ENCODE data around the gene AIPL1.

The AIPL1 gene

DNA sequence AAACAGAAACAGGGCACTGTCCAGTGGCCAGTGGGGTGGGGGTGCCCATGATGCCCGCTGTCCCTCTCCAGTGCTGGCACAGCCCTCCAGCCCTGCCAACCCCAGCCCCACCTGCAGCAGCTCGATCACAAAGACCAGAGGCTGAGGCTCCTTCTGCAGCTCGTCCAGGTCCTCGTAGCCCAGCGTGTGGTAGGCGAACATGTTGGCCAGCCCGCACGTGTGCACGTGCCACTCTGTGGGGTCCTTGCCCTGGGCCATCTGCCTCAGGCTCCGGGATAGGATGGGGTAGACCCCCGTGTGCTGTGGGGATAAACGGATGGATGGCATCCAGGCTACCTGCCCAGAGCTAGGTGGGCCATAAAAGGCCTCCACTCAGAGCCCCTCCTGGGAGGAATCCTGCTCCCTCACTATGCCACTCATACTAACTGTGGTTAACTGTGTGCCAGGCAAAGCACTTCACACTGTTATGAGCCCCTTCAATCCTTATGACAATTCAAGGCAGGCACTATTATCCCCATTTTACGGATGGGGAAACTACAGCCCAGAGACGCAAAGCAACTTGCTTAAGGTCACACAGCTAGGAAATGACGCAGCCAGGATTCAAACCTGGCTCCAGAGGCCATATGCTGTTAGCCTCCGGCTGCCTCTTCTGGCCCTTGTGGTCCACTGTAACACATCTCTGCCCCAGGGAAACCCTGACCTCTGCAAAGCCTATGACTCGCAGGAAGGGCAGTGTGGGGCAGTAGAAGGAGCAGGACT, 6.5 kb downstream of the AIPL1 start:
- no peak for TF ChIP-seq TAF1 (IDR thresholded peaks at IDR 0.05; ENCODE audit: borderline replicate concordance, insufficient read depth, low read length)
- TF ChIP-seq, protein P1, sequence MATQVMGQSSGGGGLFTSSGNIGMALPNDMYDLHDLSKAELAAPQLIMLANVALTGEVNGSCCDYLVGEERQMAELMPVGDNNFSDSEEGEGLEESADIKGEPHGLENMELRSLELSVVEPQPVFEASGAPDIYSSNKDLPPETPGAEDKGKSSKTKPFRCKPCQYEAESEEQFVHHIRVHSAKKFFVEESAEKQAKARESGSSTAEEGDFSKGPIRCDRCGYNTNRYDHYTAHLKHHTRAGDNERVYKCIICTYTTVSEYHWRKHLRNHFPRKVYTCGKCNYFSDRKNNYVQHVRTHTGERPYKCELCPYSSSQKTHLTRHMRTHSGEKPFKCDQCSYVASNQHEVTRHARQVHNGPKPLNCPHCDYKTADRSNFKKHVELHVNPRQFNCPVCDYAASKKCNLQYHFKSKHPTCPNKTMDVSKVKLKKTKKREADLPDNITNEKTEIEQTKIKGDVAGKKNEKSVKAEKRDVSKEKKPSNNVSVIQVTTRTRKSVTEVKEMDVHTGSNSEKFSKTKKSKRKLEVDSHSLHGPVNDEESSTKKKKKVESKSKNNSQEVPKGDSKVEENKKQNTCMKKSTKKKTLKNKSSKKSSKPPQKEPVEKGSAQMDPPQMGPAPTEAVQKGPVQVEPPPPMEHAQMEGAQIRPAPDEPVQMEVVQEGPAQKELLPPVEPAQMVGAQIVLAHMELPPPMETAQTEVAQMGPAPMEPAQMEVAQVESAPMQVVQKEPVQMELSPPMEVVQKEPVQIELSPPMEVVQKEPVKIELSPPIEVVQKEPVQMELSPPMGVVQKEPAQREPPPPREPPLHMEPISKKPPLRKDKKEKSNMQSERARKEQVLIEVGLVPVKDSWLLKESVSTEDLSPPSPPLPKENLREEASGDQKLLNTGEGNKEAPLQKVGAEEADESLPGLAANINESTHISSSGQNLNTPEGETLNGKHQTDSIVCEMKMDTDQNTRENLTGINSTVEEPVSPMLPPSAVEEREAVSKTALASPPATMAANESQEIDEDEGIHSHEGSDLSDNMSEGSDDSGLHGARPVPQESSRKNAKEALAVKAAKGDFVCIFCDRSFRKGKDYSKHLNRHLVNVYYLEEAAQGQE (IDR thresholded peaks at IDR 0.05; ENCODE audit: insufficient read depth in 1 of 2, low read depth in 2 of 2, low read length in 2 of 2): no peak
- no peak for TF ChIP-seq SIN3A (IDR thresholded peaks at IDR 0.05; ENCODE audit: borderline replicate concordance, insufficient read depth, low read length)
- no peak for TF ChIP-seq POLR2AphosphoS5 (IDR thresholded peaks at IDR 0.05; ENCODE audit: low read depth, low read length)
- no peak for TF ChIP-seq FOXP2 (optimal IDR thresholded peaks at IDR 0.05; ENCODE audit: borderline replicate concordance, extremely low read depth, extremely low read length, insufficient read depth)

DNA sequence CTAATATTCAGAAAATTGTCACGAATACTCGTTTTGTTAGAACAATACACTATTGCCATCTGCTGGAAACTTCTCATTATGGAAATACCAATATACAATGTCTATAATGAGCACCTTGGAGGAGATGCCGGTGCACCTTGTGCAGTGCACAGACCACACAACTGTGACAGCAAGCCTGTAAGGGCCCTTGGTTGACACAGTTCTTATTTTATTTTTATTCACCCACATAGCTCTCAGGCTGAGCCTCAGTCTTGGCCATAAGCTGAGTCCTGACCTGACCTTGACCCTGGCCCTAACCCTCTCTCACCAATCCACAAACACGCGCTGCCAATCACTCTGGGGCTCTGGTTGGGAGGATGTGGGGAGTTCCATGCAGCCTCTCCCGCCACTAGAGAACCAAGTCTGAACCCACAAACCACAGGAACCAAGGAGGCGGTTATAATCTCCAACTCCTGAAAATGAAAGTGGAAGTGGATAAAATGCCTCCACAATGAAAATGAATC, 7.6 kb downstream of the AIPL1 start:
- no peak for TF ChIP-seq POLR2AphosphoS5 (IDR thresholded peaks at IDR 0.05; ENCODE audit: low read depth, low read length)
- TF ChIP-seq, protein P1 (IDR thresholded peaks at IDR 0.05; ENCODE audit: insufficient read depth in 1 of 2, low read depth in 2 of 2, low read length in 2 of 2): no peak
- no peak for TF ChIP-seq FOXP2 (optimal IDR thresholded peaks at IDR 0.05; ENCODE audit: borderline replicate concordance, extremely low read depth, extremely low read length, insufficient read depth)
- no peak for TF ChIP-seq SIN3A (IDR thresholded peaks at IDR 0.05; ENCODE audit: borderline replicate concordance, insufficient read depth, low read length)
- no peak for TF ChIP-seq TAF1 (IDR thresholded peaks at IDR 0.05; ENCODE audit: borderline replicate concordance, insufficient read depth, low read length)

DNA sequence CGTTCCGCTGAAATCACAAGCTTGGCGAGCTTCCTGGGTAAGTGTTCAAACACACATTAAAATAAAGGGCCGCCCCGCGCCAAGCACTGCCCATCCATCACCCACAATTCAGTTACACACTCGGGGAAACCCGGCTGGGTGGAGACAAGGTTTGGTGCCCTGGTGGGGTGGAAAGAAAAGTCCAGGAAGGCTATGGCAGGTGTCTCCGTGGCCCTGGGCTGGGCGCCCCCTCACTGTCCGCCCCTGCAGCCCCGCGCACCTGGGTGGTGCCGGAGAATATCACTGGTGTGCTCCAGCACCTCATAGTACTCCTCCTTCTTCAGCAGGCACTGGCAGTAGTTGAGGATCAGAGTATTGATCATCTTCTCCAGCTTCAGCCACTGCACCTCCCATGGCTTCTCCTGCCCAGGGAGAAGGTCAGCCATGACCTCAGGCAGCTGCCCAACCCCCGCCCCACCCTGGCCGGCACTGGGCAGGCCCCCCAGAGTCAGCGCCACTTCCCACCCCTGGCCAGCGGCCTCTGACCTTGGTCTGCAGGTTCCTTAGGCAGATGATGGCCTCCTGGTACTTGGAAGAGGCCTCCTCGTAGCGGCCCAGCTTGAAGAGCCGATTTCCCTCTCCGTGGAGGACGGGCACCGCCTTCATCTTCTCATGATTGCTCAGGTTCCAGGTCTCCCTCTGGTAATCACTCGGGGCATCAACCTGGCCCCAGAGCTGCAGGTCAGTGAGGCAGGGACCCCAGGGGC, 8.4 kb downstream of the AIPL1 start:
- no peak for TF ChIP-seq SIN3A (IDR thresholded peaks at IDR 0.05; ENCODE audit: borderline replicate concordance, insufficient read depth, low read length)
- no peak for TF ChIP-seq FOXP2 (optimal IDR thresholded peaks at IDR 0.05; ENCODE audit: borderline replicate concordance, extremely low read depth, extremely low read length, insufficient read depth)

DNA sequence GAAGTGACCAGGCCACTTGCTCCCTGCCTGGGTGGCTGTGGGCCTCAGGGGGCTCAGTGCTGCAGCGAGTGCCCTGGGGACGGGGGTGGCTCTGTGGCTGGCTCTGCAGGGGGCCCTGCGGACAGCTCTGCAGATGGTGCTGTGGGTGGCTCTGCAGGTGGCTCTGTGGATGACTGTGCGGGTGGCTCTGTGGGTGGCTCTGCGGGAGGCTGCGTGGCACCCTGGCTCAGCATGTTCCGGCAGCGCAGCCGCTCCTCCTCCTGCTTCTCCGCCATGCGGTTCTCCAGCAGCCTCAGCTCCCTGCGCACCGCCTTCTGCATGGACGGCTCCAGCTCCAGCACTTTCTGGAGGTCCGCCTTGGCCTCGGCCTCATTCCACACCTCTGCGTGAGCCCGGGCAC, 9.5 kb downstream of the AIPL1 start:
- TF ChIP-seq POLR2AphosphoS5 (IDR thresholded peaks at IDR 0.05; ENCODE audit: low read depth, low read length) (no peak), FOXP2 (optimal IDR thresholded peaks at IDR 0.05; ENCODE audit: borderline replicate concordance, extremely low read depth, extremely low read length, insufficient read depth) (no peak), SIN3A (IDR thresholded peaks at IDR 0.05; ENCODE audit: borderline replicate concordance, insufficient read depth, low read length) (no peak), TAF1 (IDR thresholded peaks at IDR 0.05; ENCODE audit: borderline replicate concordance, insufficient read depth, low read length) (no peak)
- TF ChIP-seq, protein P1 (IDR thresholded peaks at IDR 0.05; ENCODE audit: insufficient read depth in 1 of 2, low read depth in 2 of 2, low read length in 2 of 2): no peak

DNA sequence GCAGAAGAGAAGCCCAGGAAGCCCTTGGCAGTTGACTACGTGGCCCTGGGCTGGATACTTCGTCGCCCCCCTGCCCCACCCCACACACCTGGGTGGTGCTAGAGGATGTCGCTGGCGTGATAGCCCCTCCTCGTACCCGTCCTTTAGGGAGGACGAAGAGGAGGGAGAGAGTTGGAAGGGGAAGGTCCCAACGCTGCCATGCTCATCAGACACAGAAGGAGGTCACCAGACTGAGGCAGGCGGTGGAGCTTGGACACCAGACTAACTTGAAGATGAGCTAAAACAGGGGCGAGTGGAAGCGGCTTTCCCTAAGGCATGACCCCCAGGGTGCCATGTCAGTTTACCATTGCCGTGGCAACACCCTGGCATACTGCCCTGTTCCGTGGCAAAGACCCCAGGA, 11.0 kb downstream of the AIPL1 start:
- TF ChIP-seq, protein P1 (IDR thresholded peaks at IDR 0.05; ENCODE audit: insufficient read depth in 1 of 2, low read depth in 2 of 2, low read length in 2 of 2): no peak
- TF ChIP-seq FOXP2 (optimal IDR thresholded peaks at IDR 0.05; ENCODE audit: borderline replicate concordance, extremely low read depth, extremely low read length, insufficient read depth) (no peak), SIN3A (IDR thresholded peaks at IDR 0.05; ENCODE audit: borderline replicate concordance, insufficient read depth, low read length) (no peak), TAF1 (IDR thresholded peaks at IDR 0.05; ENCODE audit: borderline replicate concordance, insufficient read depth, low read length) (no peak), POLR2AphosphoS5 (IDR thresholded peaks at IDR 0.05; ENCODE audit: low read depth, low read length) (no peak)
